OCI-LY1 (cell line): ENCODE measurements around the gene GNGT2.
A peak's percentile ranks its signal among the peaks of the same experiment; 100 is the strongest.

Experiments
- H2AFZ ChIP-seq: fragments of 200-600 bp; sonication (generic), shearing (Covaris generic); 2 replicates; pipeline ENCODE4 v1.6.0; 2014; ENCODE audit warnings: antibody characterized with exemption, mild to moderate bottlenecking, low read length
- H3F3A ChIP-seq: fragments of 200-600 bp; sonication (generic), shearing (Covaris generic); 2 replicates; pipeline ENCODE4 v1.6.0; 2014; ENCODE audit warnings: mild to moderate bottlenecking, antibody characterized with exemption, low read length, moderate library complexity; ENCODE audit not compliant: insufficient read depth
- H3K27ac ChIP-seq: fragments of 200-600 bp; sonication (generic); 2 replicates; pipeline ENCODE4 v1.5.1; 2014; ENCODE audit warnings: low read length, mixed run types, mild to moderate bottlenecking, low read depth; ENCODE audit not compliant: poor library complexity, severe bottlenecking
- H3K27me3 ChIP-seq: fragments of 200-600 bp; sonication (generic); 2 replicates; pipeline ENCODE4 v1.6.0; 2014; ENCODE audit warnings: antibody characterized with exemption, mild to moderate bottlenecking, low read length, moderate library complexity; ENCODE audit not compliant: insufficient read depth
- H3K36me3 ChIP-seq: fragments of 200-600 bp; sonication (generic); 2 replicates; pipeline ENCODE4 v1.6.1; 2014; ENCODE audit warnings: mild to moderate bottlenecking, antibody characterized with exemption, low read length, moderate library complexity, mixed read lengths; ENCODE audit not compliant: insufficient read depth
- H3K4me1 ChIP-seq: fragments of 200-600 bp; sonication (generic); 2 replicates; pipeline ENCODE4 v1.5.1; 2014; ENCODE audit warnings: mild to moderate bottlenecking, low read length, moderate library complexity; ENCODE audit not compliant: insufficient read depth, severe bottlenecking
- H3K4me2 ChIP-seq: fragments of 200-600 bp; sonication (generic), shearing (Covaris generic); 2 replicates; pipeline ENCODE4 v1.6.1; 2014; ENCODE audit warnings: low read length
- H3K4me3 ChIP-seq: fragments of 200-600 bp; sonication (generic); 2 replicates; pipeline ENCODE4 v1.5.1; 2014; ENCODE audit warnings: low read length, low read depth, mild to moderate bottlenecking, mixed read lengths; ENCODE audit not compliant: poor library complexity, severe bottlenecking
- H3K79me2 ChIP-seq: fragments of 200-600 bp; shearing (Covaris generic); 2 replicates; pipeline ENCODE4 v1.6.1; 2016; ENCODE audit warnings: mixed run types, low read length, mixed read lengths; ENCODE audit not compliant: insufficient read depth
- H3K9ac ChIP-seq: fragments of 200-600 bp; sonication (generic), shearing (Covaris generic); 2 replicates; pipeline ENCODE4 v1.6.1; 2014; ENCODE audit warnings: mild to moderate bottlenecking, low read length, mixed read lengths
- H3K9me2 ChIP-seq: fragments of 200-600 bp; sonication (generic), shearing (Covaris generic); 2 replicates; pipeline ENCODE4 v1.6.1; 2014; ENCODE audit warnings: low read depth, mild to moderate bottlenecking, low read length, mixed read lengths
- H3K9me3 ChIP-seq: fragments of 200-600 bp; shearing (Covaris generic); 2 replicates; pipeline ENCODE4 v1.6.1; 2014; ENCODE audit warnings: low read length, mixed read lengths
- H4K20me1 ChIP-seq: fragments of 200-600 bp; sonication (generic), shearing (Covaris generic); 2 replicates; pipeline ENCODE4 v1.6.0; 2016; ENCODE audit warnings: mild to moderate bottlenecking, low read length; ENCODE audit not compliant: insufficient read depth
- EZH2 ChIP-seq: fragments of 200-600 bp; sonication (generic), shearing (Covaris generic); IDR thresholded peaks from 2 replicates; pipeline ENCODE4 v1.8.0; 2017; ENCODE audit warnings: borderline replicate concordance, mixed run types, mild to moderate bottlenecking, antibody characterized with exemption, low read length, moderate library complexity, mixed read lengths
- TF ChIP-seq, protein P1 (sequence below): fragments of 200-600 bp; sonication (generic), shearing (Covaris generic); IDR thresholded peaks from 2 replicates; pipeline ENCODE4 v1.5.1; 2017; ENCODE audit warnings: mild to moderate bottlenecking, antibody characterized with exemption, low read length, moderate library complexity, mixed read lengths

The GNGT2 gene

DNA sequence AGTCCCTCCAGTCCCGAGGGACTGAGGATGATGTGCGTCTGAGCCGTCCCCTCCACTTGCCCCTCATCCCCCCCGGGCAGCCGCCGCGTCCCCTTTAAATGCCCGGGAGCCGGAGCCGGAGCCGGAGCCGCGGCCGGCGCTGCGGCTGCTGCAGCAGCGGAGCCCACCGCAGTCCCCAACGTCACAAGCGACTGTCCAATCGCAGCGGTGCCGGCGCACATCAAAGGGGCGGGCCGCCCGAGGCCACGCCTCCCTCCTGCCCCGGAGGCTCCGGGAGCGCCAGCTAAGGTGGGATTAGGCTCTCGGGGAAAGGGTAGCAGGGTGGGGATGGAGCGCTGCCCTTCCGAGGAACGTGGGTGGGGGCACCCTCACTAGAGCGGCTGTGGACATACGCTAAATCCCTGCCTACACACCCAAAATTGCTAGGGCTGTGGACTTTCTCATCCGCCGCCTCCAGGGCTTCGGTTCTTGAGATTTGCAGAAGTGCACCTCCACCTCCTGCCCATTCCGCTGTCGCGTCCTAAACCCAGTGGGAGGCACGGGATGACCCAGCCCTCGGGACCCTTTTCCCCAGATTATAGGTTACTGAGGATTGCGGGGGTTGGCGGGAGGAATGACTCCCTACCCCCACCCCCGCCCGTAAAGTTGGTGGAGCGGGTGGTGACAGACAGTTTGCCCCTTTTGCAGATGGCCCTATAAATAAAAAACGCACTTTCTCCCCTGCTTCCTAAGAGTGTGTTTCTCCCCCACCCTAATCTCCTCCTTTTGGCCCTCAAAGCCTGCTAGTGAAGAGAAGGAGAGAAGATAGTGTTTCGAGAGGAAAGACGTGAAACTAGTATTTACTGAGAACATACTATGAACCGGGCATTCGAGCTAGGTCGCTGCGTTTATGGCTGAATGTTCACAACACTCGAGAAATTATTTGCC is 20.5 kb upstream of the GNGT2 start, which contains the start of gene PHOSPHO1:
PHOSPHO1 (minus strand) TSS at position 152 of the 927 bp plus-strand sequence. CDS start 4,096 bp downstream, outside the sequence.
- Histone ChIP-seq H3K9ac (peak within 1 kb of the TSS; percentile 22; the same call in 1 of the 2 replicates), H3K4me3 (peak within 1 kb of the TSS; percentile 61)

DNA sequence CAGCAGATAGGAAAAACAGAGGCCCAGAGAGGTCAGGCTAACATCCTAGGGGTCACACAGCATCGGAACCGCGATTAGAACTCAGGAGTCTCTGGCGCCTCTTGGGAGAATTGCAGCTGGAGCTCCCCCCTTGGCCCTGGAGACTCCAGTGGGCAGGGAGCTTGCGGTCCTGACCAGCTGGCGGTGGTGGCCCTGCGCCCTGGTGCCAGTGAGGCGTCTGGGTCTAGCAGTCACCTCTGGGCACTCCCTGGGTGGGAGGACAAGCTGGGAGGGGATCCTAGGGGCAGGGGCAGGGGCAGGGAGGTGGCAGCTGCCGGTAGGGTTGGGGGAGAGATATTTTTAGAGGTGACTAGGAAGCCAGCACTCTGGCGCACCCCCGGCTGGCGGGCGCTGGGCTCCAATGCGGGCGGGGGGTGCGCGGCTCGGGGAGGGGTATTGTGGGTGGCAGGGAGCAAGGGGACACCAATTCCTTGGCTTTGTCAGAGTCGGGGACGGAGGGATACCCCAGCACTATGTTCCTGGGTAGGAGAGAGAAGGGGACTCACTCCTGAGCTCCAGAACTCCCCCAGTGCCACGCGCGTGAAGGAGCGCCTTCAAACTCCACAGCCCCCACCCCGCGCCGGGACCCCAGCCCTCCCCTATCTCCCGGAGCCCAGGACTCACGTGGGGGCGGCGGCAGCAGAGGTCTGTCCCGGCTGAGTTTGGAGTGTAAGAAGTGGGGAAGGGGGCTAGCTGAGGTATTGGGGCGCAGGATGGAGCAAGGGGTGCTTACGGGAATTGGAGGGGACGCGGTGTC is 19.6 kb upstream of the GNGT2 start:
- Histone ChIP-seq H4K20me1 (no peaks in the 10 kb centered on the region), H3K4me1 (peaks cover 13% of the 10 kb centered on the region), H3K4me2 (peak overlapping the region; percentile 88), H3K36me3 (no peaks in the 10 kb centered on the region), H3F3A (no peaks in the 10 kb centered on the region), H3K9me3 (no peaks in the 10 kb centered on the region), H3K79me2 (no peaks in the 10 kb centered on the region), H3K9ac (no peak overlapping the region; the same call in 1 of the 2 replicates), H3K27me3 (no peaks in the 10 kb centered on the region; the same call in 1 of the 2 replicates), H2AFZ (no peak overlapping the region), H3K4me3 (peak overlapping the region; percentile 61), H3K27ac (no peak overlapping the region), H3K9me2 (no peaks in the 10 kb centered on the region)
- TF ChIP-seq, protein P1, sequence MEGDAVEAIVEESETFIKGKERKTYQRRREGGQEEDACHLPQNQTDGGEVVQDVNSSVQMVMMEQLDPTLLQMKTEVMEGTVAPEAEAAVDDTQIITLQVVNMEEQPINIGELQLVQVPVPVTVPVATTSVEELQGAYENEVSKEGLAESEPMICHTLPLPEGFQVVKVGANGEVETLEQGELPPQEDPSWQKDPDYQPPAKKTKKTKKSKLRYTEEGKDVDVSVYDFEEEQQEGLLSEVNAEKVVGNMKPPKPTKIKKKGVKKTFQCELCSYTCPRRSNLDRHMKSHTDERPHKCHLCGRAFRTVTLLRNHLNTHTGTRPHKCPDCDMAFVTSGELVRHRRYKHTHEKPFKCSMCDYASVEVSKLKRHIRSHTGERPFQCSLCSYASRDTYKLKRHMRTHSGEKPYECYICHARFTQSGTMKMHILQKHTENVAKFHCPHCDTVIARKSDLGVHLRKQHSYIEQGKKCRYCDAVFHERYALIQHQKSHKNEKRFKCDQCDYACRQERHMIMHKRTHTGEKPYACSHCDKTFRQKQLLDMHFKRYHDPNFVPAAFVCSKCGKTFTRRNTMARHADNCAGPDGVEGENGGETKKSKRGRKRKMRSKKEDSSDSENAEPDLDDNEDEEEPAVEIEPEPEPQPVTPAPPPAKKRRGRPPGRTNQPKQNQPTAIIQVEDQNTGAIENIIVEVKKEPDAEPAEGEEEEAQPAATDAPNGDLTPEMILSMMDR = no peak
- no peak for TF ChIP-seq EZH2

More for the DNA sequence above, 20.5 kb upstream of the GNGT2 start, which contains the start of gene PHOSPHO1:
- Histone ChIP-seq H3K27ac (no peak within 1 kb of the TSS), H3K4me2 (peak within 1 kb of the TSS; percentile 88), H3K27me3 (no peaks in the 10 kb centered on the region; the same call in 1 of the 2 replicates), H4K20me1 (no peaks in the 10 kb centered on the region), H3K79me2 (no peaks in the 10 kb centered on the region), H3K9me2 (no peaks in the 10 kb centered on the region), H3K36me3 (no peaks in the 10 kb centered on the region), H2AFZ (no peak within 1 kb of the TSS), H3F3A (no peaks in the 10 kb centered on the region), H3K9me3 (no peaks in the 10 kb centered on the region), H3K4me1 (peaks cover 13% of the 10 kb centered on the region)
- TF ChIP-seq, protein P1 = no peak

DNA sequence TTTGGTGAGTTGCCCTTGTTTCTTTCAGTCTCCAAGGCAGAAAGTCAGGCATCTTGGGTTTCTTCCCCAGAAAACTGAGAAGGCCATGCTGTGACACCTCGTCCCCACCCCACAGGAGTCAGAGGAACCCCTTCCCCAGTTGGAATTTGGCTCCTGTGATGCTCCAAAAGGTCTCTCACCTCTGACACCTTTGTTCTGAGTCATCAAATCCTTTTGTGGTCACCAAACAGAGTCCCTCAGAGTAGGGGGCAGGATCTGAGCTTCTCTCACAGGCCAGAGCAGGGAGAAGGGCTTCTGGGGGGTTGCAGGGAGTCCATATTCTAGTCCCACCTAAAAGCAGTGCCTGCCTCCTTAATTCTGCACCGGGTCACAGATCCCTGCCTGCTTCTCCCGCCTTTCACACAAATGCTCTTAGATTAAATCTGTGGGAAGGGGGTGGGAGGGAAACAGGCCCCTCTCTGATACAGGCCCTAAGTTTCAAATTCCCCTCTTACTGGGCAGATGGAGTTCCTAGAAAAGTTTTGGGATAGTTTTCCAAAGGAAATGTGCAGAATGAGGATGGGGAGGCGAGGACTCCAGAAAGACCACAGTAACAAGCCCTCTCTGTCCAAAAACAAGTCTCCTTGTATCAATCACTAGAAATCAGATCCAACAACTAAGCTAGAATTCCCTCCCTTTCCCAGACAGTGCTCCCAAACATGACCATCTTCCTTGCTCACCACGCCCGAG is 18.9 kb upstream of the GNGT2 start:
- H3K4me2 ChIP-seq = no peak overlapping the region
- peaks cover 20% of the 10 kb centered on the region for H3K4me1 ChIP-seq
- H3K9me3 ChIP-seq = no peaks in the 10 kb centered on the region
- no peak overlapping the region for H3K27ac ChIP-seq
- H2AFZ ChIP-seq = no peak overlapping the region
- H3K27me3 ChIP-seq = no peaks in the 10 kb centered on the region; the same call in 1 of the 2 replicates
- H3K9me2 ChIP-seq = no peaks in the 10 kb centered on the region
- H3K4me3 ChIP-seq = no peak overlapping the region
- TF ChIP-seq EZH2 = no peak
- TF ChIP-seq, protein P1 = no peak
- H3F3A ChIP-seq = no peaks in the 10 kb centered on the region
- H3K79me2 ChIP-seq = no peaks in the 10 kb centered on the region
- no peaks in the 10 kb centered on the region for H4K20me1 ChIP-seq
- no peaks in the 10 kb centered on the region for H3K36me3 ChIP-seq
- no peak overlapping the region for H3K9ac ChIP-seq
